Bone marrow (tissue), 2 donors: ENCODE results near the gene FAM161A.
A peak's percentile ranks its signal among the peaks of the same experiment; 100 is the strongest.
"Not testable (repeated sequence)": the region's sequence is repeated elsewhere in the genome, so short reads cannot be mapped to it uniquely, and the experiment has no call there.

ENCODE experiments used
- DNase-seq, 2 donors: peaks; one replicate each; lab custom pipeline; 2025; lab: John Stamatoyannopoulos, UW

FAM161A gene, protein sequence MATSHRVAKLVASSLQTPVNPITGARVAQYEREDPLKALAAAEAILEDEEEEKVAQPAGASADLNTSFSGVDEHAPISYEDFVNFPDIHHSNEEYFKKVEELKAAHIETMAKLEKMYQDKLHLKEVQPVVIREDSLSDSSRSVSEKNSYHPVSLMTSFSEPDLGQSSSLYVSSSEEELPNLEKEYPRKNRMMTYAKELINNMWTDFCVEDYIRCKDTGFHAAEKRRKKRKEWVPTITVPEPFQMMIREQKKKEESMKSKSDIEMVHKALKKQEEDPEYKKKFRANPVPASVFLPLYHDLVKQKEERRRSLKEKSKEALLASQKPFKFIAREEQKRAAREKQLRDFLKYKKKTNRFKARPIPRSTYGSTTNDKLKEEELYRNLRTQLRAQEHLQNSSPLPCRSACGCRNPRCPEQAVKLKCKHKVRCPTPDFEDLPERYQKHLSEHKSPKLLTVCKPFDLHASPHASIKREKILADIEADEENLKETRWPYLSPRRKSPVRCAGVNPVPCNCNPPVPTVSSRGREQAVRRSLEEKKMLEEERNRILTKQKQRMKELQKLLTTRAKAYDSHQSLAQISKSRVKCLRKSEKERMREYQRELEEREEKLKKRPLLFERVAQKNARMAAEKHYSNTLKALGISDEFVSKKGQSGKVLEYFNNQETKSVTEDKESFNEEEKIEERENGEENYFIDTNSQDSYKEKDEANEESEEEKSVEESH

DNA sequence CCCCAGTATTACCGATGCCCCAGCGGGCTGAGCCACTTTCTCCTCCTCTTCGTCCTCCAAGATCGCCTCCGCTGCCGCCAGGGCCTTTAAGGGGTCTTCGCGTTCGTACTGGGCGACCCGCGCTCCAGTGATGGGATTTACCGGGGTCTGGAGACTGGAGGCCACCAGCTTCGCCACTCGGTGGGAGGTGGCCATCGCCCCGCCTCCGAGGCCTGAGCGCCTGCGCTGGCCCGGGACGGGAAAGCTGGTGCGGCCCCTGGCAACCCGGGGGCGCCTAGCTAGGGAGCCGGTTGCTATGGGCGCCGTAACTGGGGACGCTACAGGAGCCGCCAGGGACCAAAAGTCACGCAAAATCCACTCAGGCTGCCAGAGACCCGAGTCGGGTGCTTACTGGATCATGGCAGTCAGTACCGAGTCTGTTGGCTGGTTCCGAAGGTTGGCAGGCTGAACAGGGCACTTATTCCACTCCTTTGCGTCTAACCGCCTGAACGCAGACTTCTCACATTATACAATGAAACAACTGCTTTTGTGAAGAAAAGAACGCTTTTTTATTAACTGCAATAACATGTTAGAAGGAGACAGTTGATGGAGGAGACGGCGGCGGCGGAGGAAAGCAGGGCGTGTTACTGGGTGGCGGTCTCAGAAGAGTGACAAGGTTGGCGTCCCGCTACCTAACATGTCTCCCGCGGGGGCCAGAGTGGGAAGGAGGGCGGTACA is at the start of gene FAM161A:
TSS of gene FAM161A (minus strand) at position 214 of the 717 bp plus-strand sequence. CDS start at position 195, 19 bp downstream.
- peak; percentile 48 to 53 for DNase-seq

DNA sequence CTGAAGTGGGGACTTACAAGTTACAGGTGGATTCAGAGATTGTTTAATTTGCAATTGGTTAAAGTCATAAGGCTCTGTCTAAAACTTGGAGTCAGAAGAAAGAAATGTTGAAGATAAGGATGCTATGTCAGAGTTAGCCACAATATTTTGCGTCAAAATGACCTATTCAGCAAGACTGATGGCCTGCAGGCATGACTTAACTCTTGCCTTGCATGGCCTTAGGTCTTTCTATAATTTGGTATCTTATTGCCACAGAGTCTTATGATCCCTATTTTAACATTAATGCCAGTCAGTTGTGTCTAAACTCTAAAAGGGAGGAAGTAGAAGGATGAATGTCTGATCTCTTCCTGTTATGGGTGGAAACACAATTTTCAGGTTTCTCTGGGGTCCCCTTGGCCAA is 46.4 kb upstream of the FAM161A start:
- DNase-seq, result no peak

DNA sequence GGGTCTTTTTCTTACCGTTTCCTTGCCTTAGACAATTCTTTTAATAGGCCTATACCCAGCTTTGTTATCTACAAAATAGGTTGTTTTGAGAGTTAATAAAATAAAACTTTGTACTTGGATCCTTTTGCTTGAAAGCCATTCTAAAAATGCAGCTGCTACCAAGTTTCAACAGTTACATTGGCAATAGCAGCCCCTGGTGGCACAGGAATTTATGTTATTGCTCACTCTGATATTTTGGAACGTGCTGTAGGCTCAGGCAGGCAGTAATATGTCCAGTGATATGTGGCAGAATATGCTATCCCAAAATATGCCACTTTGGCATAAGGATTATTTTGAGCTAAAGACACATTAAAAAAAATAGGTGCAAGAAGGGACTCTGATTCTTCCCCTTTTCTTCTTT is 45.0 kb upstream of the FAM161A start:
- DNase-seq, result no peak

DNA sequence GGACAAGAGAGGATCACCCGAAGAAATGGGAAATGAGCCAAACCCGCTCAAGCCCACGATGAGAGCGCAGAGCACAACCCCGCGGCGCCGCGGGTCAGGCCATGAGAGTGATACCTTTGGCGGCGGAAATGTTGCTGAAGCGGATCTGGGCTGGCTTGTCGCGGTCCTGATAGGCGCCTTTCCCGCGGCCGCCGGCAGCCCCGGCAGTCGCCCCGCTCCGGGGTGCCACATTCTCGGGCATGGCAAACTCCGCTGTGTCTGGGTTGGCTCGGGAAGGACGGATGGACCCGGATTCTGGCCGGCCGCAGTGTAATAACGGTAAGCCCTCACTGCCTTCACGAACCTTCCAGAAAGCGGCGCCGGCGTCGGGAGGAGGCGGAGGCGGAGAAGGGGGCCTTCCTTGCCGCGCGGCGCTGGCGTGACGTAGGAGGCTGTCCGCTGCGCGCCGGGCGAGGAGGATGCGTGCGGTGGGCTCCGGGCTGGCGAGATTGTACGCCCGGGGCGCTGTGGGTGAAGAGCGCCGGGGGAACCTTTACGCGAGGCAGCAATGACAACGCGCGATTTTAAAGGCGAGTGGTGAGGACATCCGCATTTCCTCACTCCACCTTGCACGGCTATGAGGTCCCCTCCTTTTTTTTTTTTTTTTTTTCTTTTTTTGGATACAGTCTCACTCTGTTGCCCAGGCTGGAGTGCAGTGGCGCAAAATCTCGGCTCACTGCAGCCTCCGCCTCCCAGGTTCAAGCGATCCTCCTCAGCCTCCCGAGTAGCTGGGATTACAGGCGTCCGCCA is 34.6 kb upstream of the FAM161A start, which contains the start of gene CCT4:
TSS of gene CCT4 (minus strand) at position 390 of the 789 bp plus-strand sequence. CDS start at position 241, 149 bp downstream.
- DNase-seq, result peak; percentile 78 to 88

GRCh38 chr2:61887717-61888266 is 33.9 kb upstream of the FAM161A start:
- DNase-seq, result no peak

GRCh38 chr2:61885896-61886603 is 32.2 kb upstream of the FAM161A start:
- DNase-seq, result no peak

DNA sequence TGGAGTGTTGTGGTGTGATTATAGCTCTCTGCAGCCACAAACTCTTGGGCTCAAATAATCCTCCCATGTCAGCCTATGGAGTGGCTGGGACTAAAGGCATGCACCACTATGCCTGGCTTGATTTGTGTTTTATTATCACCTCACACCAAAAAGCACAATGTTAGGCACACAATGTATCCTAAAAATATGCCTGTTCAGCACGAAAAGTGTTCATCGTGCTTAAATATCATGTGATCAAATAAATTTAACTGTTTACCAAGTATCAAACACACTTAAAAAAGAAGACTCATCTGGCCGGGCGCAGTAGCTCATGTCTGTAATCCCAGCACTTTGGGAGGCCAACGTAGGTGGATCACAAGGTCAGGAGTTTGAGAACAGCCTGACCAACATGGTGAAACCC is 29.0 kb upstream of the FAM161A start:
- DNase-seq, result no peak

GRCh38 chr2:61879351-61879750 is 25.5 kb upstream of the FAM161A start:
- DNase-seq, result not testable (repeated sequence)

DNA sequence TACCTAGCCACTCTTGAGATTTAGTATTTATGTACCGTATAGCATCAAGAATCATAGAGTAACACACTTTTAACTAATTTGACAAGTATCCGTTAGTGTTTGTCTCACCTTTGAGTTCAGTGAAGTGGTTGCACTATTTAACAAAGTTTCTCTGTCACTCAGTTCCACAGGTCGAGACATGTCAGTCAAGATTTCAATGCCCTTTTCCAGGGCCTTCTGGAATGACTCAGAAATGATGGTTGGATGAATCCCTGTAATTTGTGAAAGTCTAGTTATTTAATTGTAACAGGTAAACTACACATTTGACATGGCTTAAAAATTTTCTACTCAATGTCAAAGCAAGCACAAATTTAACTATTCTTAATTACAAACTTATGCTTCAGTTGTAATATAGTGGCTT is 24.9 kb upstream of the FAM161A start:
- DNase-seq, result no peak

GRCh38 chr2:61877571-61878245 is 23.8 kb upstream of the FAM161A start:
- no peak for DNase-seq

GRCh38 chr2:61876400-61876799 is 22.5 kb upstream of the FAM161A start:
- DNase-seq, result no peak

DNA sequence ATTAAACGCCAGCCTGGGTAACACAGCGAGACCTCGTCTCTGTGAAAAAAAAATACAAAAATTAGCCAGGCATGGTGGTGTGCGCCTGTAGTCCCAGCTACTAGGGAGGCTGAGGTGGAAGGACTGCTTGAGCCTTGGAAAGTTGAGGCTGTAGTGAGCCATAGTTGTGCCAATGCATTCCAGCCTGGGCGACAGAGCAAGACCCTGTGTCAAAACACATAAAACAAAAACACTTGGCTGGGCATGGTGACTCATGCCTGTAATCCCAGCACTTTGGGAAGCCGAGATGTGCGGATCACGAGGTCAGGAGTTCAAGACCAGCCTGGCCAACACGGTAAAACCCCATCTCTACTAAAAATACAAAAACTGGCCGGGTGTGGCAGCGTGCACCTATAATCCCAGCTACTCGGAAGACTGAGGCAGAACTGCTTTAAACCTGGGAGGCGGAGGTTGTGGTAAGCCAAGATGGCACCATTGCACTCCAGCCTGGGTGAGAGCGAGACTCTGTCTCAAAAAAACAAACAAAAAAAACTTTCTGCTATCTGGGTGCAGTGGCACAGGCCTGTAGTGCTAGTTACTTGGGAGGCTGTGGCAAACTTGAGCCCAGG is 12.7 kb upstream of the FAM161A start:
- DNase-seq, result not testable (repeated sequence)

DNA sequence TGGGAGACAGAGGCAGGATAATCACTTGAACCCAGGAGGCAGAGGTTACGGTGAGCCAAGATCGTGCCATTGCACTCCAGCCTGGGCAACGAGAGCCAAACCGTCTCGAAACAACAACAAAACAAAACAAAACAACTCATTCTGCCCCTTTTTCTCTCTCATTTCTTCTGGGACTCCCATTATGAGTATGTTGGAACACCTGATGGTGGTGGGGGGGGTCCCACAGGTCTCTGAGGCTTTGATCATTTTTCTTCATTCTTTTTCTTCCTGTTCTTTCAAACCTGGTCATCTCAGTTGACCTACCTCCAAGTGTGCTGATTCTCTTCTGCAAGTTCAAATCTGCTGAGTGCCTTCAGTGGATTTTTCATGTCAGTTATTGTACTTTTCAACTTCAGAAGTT is 8.2 kb upstream of the FAM161A start:
- no peak for DNase-seq

DNA sequence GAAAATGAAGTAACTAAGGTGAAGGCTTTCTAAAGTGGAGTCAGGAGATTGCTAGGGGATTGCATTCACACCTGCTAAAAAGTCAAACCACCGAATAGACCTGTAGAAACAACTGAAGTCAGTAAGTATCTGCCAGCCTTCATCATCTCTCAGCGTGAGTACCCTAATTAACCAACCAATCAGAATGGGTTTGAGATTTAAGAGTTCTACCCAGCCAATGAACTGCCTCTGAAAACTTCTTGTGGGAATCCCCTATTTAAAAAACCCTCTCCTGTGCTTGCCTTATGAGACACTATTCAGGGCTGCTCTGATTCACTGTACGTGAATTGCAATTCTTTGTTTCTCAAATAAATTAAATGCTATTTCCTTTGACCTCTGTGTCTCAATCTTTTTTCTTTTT is 3.4 kb upstream of the FAM161A start:
- no peak for DNase-seq

- no peak for DNase-seq
These were observed 1.4 kb upstream of the FAM161A start for GRCh38 chr2:61855318-61855613.

DNA sequence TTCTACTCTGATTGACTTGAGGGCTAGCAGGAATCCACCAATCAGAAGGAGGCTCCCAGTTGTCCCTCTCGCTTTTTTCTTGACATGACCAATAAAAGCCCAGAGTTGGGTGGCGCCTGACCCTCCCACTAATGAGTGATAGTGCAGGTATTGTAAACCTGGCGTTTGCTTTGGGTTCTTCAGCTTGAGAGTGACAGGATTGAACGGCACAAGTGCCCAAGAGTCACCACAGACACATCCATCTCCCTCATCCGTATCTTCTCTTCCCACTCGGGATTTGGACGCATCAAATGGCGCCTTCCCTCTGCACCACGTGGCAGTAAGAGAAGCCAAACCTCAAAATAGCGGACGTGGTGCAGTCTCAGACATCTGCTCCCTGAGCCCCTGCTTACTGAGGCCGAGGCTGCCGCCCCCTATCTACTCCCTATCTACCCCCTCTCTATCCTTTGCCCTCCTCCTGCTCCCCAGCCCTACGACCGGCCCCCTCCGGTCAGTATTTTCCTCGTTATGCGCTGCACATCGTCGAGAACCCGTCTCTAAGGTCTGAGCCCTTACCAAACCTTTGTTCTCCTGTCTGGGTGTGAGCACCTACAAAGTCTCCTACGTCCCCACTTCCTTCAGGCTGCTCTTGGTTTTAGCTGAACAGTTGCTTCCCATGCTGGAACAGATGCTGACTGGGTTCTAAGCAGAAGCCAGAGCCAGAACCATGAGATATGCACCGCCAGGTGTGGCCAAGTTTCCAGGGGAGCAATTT is 881 bp upstream of the FAM161A start:
- peak; percentile 48 to 86 for DNase-seq

DNA sequence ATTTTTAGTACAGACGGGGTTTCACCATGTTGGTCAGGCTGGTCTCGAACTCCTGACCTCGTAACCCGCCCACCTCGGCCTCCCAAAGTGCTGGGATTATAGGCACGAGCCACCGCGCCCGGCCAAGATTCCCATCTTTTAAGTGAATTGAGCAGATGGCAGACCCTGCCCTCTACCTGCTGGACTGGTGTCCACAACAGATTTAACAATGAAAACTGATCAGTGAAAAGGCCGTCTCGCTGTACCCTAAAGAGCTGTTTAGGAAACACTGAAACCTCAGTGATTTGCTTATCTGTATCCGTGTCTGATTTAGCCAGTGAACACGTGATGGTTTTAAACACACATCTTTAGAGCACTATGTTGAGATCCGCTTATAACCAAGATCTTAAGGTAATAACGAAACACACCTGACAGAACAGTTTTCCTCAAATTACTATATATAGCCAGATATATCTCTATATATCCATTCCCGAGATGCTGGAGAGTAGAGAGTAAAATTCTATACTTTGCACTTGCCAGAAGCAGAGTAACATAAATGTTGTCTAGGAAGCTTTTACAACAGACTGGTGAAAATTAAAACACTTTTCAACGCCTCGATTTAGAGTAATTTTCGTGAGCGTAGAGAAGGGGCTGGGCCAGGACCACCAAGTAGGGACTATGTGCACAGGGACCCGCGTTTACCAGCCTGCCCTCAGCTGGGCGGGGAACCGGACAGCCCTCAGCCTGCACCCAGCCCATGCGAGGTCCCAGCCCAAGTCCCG is 594 bp downstream of the FAM161A start:
- DNase-seq, result no peak

GRCh38 chr2:61851270-61851669 is 2.6 kb downstream of the FAM161A start:
- not testable (repeated sequence) for DNase-seq
